ENCODE data around the gene PCGF1. TPM values are rescaled to one million over a fixed set of nuclear protein-coding genes. Genes with fewer than 3 reads are reported as not detected.

PCGF1 gene
- total and polyA plus RNA-seq, 2 of the 13 experiments (the other 11 are each of a cell fraction or from before 2014, with no cell fraction given), result 20.4 to 22.6 TPM

DNA sequence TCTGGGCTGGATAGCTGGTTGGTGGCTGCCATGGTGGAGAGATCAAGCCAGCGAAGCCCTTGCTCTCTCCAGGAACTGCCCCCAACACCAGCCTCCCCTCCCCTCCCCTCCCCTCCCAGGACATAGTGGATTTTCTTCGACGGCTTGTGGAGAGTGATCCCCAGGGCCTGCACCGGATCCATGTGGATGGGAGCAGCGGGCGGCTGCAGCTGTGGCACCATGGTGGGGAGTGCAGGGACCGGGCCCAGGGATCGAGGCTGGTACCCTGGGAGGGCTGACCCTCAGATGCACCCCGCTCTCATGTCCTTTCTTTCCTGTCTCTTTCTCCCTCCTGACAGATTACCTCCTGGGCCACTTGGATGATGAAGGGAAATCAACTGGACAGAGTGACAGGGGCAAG lies 17.6 kb downstream of the PCGF1 start:
- Histone ChIP-seq H3K4me1 (ENCODE audit: insufficient read depth, low read length) (peaks cover 71% of the 10 kb centered on the region), H4K20me1 (ENCODE audit: insufficient read depth, low read length) (no peaks in the 10 kb centered on the region), H3K9ac (ENCODE audit: insufficient read depth, low read depth, low read length) (peak overlapping the region; percentile 17; the same call in 1 of the 2 replicates), H3K9me3 (ENCODE audit: low read length) (no peaks in the 10 kb centered on the region), H3K4me2 (ENCODE audit: low read depth, low read length) (no peak overlapping the region; the same call in 1 of the 2 replicates), H2AFZ (ENCODE audit: low read length) (no peak overlapping the region), H3K27me3 (ENCODE audit: control insufficient read depth in 1 of 2, insufficient read depth in 2 of 2, low read length in 2 of 2) (no peaks in the 10 kb centered on the region), H3K27ac (ENCODE audit: extremely low read length, insufficient read depth, low read length) (peak overlapping the region; percentile 84), H3K36me3 (replicated peaks in 1 of 2; ENCODE audit: control insufficient read depth in 1 of 2, insufficient read depth in 2 of 2, low read length in 2 of 2) (peaks cover 35 to 49% of the 10 kb centered on the region in 2 experiments), H3K79me2 (ENCODE audit: insufficient read depth, low read length) (no peaks in the 10 kb centered on the region), H3K4me3 (replicated peaks in 1 of 3; ENCODE audit: insufficient read depth in 1 of 3, low read depth in 2 of 3, low read length in 3 of 3) (no peak overlapping the region)
- BruUV-seq (replicated peaks), result no TSS peak
- 92% methylated on average over 8 of the region's 9 CpGs for WGBS (ENCODE audit: low lambda C conversion rate)
- POLR2A ChIA-PET, result interaction anchor here (1.2 to 20.6 kb wide), 10 partner anchors 9 to 60 kb away, joined by 3 to 795 read pairs (median 14); partner anchors contain the start of genes AUP1, DQX1, HTRA2 and LBX2
- FAIRE-seq (no peak), DNase-seq (ENCODE audit: low spot score) (no peak), ATAC-seq (no peak)
- CTCF ChIA-PET (ENCODE audit: low intra/inter-chr PET ratio, low total read pairs), result no interaction called here
- TF ChIP-seq SPEN (CRISPR knock-in tag; IDR thresholded peaks at IDR 0.05; ENCODE audit: low read depth) (no peak), KDM5B (CRISPR knock-in tag; IDR thresholded peaks at IDR 0.05; ENCODE audit: borderline replicate concordance) (0 out of 2 replicates have a peak, but pooled peaks have one; percentile 2), U2AF1 (optimal IDR thresholded peaks at IDR 0.05; ENCODE audit: low read depth, low read length) (no peak), ASH2L (IDR thresholded peaks at IDR 0.05; ENCODE audit: insufficient read length, low read depth, low read length) (no peak)
- in situ Hi-C loops (cut with HindIII; ENCODE audit: extremely low pct_ligation_motif_present, low pct_unique_long_range_greater_than_20kb) (no loop called here), intact Hi-C loops (cut with micrococcal nuclease; ENCODE audit: unreplicated experiment) (loop anchor here (1.0 to 10.0 kb wide), 2 partner anchors 7 to 1795 kb away; no protein-coding TSS in a partner anchor)

DNA sequence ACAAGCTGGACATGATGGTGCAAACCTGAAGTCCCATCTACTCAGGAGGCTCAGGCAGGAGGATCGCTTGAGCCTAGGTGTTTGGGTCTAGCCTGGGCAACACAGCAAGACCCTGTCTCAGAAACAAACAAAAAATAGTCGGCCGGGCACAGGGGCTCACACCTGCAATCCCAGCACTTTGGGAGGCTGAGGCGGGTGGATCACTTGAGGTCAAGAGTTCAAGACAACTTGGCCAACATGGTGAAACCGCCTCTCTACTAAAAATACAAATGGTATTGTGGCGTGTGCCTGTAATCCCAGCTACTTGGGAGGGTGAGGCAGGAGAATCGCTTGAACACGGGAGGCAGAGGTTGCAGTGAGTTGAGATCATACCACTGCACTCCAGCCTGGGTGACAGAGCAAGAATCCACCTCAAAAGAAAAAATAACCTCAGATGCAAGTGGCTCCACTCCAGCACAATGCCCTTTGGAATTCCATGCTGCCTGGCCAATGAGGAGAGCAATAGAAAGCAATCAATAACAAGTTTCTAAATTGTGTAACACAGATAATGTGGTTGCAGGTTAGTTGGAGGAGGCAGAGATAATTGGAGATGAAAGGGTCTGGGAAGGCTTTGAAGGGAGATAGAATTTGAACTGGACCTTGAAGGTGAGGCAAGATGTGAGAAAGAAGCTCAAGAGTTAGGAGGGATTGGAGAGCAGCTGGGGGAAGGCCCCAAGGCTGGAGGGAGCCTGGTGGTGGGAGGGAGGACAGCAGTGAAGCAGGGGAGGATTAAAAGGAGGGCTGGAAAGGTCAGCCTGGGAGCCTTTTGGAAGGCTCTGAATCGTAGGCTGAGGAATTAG lies 18.6 kb downstream of the PCGF1 start:
- DNase-seq (ENCODE audit: low spot score) (peak; percentile 93), ATAC-seq (peak; percentile 83), FAIRE-seq (peak; percentile 99)
- BruUV-seq (replicated peaks), result TSS peak; percentile 48
- intact Hi-C loops (cut with micrococcal nuclease; ENCODE audit: unreplicated experiment), result loop anchor here (1.0 kb wide), 1 partner anchor 8 kb away; no protein-coding TSS in a partner anchor
- H3K9ac ChIP-seq (ENCODE audit: insufficient read depth, low read depth, low read length), result peak overlapping the region; percentile 32
- no peaks in the 10 kb centered on the region for H3K27me3 ChIP-seq (ENCODE audit: control insufficient read depth in 1 of 2, insufficient read depth in 2 of 2, low read length in 2 of 2)
- peaks cover 4% of the 10 kb centered on the region for H3K79me2 ChIP-seq (ENCODE audit: insufficient read depth, low read length)
- peak overlapping the region; percentile 48 for H3K4me2 ChIP-seq (ENCODE audit: low read depth, low read length)
- POLR2A ChIA-PET, result interaction anchor here (0.7 to 20.6 kb wide), 13 partner anchors 8 to 563 kb away, joined by 3 to 795 read pairs (median 11); partner anchors contain the start of genes AUP1, DQX1, HTRA2 and INO80B
- H2AFZ ChIP-seq (ENCODE audit: low read length), result no peak overlapping the region
- no peaks in the 10 kb centered on the region for H3K9me3 ChIP-seq (ENCODE audit: low read length)
- peak overlapping the region; percentile 84 for H3K27ac ChIP-seq (ENCODE audit: extremely low read length, insufficient read depth, low read length)
- peak overlapping the region in 1 of 3 experiments; percentile 18; a peak in 2 of 6 replicates for H3K4me3 ChIP-seq (replicated peaks in 1 of 3; ENCODE audit: insufficient read depth in 1 of 3, low read depth in 2 of 3, low read length in 3 of 3)
- H4K20me1 ChIP-seq (ENCODE audit: insufficient read depth, low read length), result no peaks in the 10 kb centered on the region
- 20% methylated on average over 9 of the region's 9 CpGs for WGBS (ENCODE audit: low lambda C conversion rate)
- peaks cover 34 to 44% of the 10 kb centered on the region in 2 experiments for H3K36me3 ChIP-seq (replicated peaks in 1 of 2; ENCODE audit: control insufficient read depth in 1 of 2, insufficient read depth in 2 of 2, low read length in 2 of 2)
- CTCF ChIA-PET (ENCODE audit: low intra/inter-chr PET ratio, low total read pairs), result interaction anchor here (1.3 kb wide), 1 partner anchor 13 kb away, joined by 5 read pairs; no protein-coding TSS in a partner anchor
- in situ Hi-C loops (cut with HindIII; ENCODE audit: extremely low pct_ligation_motif_present, low pct_unique_long_range_greater_than_20kb), result no loop called here
- peaks cover 77% of the 10 kb centered on the region for H3K4me1 ChIP-seq (ENCODE audit: insufficient read depth, low read length)
- TF ChIP-seq EED (CRISPR knock-in tag; IDR thresholded peaks at IDR 0.05) (no peak), EZH2 (conservative IDR thresholded peaks at IDR 0.05; ENCODE audit: low read depth, low read length) (no peak), ADNP (CRISPR knock-in tag; IDR thresholded peaks at IDR 0.05) (no peak)
- TF ChIP-seq, protein P1, sequence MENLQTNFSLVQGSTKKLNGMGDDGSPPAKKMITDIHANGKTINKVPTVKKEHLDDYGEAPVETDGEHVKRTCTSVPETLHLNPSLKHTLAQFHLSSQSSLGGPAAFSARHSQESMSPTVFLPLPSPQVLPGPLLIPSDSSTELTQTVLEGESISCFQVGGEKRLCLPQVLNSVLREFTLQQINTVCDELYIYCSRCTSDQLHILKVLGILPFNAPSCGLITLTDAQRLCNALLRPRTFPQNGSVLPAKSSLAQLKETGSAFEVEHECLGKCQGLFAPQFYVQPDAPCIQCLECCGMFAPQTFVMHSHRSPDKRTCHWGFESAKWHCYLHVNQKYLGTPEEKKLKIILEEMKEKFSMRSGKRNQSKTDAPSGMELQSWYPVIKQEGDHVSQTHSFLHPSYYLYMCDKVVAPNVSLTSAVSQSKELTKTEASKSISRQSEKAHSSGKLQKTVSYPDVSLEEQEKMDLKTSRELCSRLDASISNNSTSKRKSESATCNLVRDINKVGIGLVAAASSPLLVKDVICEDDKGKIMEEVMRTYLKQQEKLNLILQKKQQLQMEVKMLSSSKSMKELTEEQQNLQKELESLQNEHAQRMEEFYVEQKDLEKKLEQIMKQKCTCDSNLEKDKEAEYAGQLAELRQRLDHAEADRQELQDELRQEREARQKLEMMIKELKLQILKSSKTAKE (CRISPR knock-in tag; IDR thresholded peaks at IDR 0.05; ENCODE audit: borderline replicate concordance), result peak; percentile 83
- TF ChIP-seq, protein P2, sequence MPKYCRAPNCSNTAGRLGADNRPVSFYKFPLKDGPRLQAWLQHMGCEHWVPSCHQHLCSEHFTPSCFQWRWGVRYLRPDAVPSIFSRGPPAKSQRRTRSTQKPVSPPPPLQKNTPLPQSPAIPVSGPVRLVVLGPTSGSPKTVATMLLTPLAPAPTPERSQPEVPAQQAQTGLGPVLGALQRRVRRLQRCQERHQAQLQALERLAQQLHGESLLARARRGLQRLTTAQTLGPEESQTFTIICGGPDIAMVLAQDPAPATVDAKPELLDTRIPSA (CRISPR knock-in tag; IDR thresholded peaks at IDR 0.05; ENCODE audit: borderline replicate concordance), result no peak
- TF ChIP-seq, protein P3, sequence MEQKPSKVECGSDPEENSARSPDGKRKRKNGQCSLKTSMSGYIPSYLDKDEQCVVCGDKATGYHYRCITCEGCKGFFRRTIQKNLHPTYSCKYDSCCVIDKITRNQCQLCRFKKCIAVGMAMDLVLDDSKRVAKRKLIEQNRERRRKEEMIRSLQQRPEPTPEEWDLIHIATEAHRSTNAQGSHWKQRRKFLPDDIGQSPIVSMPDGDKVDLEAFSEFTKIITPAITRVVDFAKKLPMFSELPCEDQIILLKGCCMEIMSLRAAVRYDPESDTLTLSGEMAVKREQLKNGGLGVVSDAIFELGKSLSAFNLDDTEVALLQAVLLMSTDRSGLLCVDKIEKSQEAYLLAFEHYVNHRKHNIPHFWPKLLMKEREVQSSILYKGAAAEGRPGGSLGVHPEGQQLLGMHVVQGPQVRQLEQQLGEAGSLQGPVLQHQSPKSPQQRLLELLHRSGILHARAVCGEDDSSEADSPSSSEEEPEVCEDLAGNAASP (CRISPR knock-in tag; IDR thresholded peaks at IDR 0.05; ENCODE audit: borderline replicate concordance), result peak; percentile 84
